OCI-LY1 (cell line): ENCODE data around the gene FYTTD1.

ENCODE experiments used
- H2AFZ ChIP-seq: fragments of 200-600 bp; sonication (generic), shearing (Covaris generic); 2 replicates; pipeline ENCODE4 v1.6.0; 2014; ENCODE audit warnings: antibody characterized with exemption, mild to moderate bottlenecking, low read length
- H3F3A ChIP-seq: fragments of 200-600 bp; sonication (generic), shearing (Covaris generic); 2 replicates; pipeline ENCODE4 v1.6.0; 2014; ENCODE audit warnings: mild to moderate bottlenecking, antibody characterized with exemption, low read length, moderate library complexity; ENCODE audit not compliant: insufficient read depth
- H3K27ac ChIP-seq: fragments of 200-600 bp; sonication (generic); 2 replicates; pipeline ENCODE4 v1.5.1; 2014; ENCODE audit warnings: low read length, mixed run types, mild to moderate bottlenecking, low read depth; ENCODE audit not compliant: poor library complexity, severe bottlenecking
- H3K27me3 ChIP-seq: fragments of 200-600 bp; sonication (generic); 2 replicates; pipeline ENCODE4 v1.6.0; 2014; ENCODE audit warnings: antibody characterized with exemption, mild to moderate bottlenecking, low read length, moderate library complexity; ENCODE audit not compliant: insufficient read depth
- H3K36me3 ChIP-seq: fragments of 200-600 bp; sonication (generic); 2 replicates; pipeline ENCODE4 v1.6.1; 2014; ENCODE audit warnings: mild to moderate bottlenecking, antibody characterized with exemption, low read length, moderate library complexity, mixed read lengths; ENCODE audit not compliant: insufficient read depth
- H3K4me1 ChIP-seq: fragments of 200-600 bp; sonication (generic); 2 replicates; pipeline ENCODE4 v1.5.1; 2014; ENCODE audit warnings: mild to moderate bottlenecking, low read length, moderate library complexity; ENCODE audit not compliant: insufficient read depth, severe bottlenecking
- H3K4me2 ChIP-seq: fragments of 200-600 bp; sonication (generic), shearing (Covaris generic); 2 replicates; pipeline ENCODE4 v1.6.1; 2014; ENCODE audit warnings: low read length
- H3K4me3 ChIP-seq: fragments of 200-600 bp; sonication (generic); 2 replicates; pipeline ENCODE4 v1.5.1; 2014; ENCODE audit warnings: low read length, low read depth, mild to moderate bottlenecking, mixed read lengths; ENCODE audit not compliant: poor library complexity, severe bottlenecking
- H3K79me2 ChIP-seq: fragments of 200-600 bp; shearing (Covaris generic); 2 replicates; pipeline ENCODE4 v1.6.1; 2016; ENCODE audit warnings: mixed run types, low read length, mixed read lengths; ENCODE audit not compliant: insufficient read depth
- H3K9ac ChIP-seq: fragments of 200-600 bp; sonication (generic), shearing (Covaris generic); 2 replicates; pipeline ENCODE4 v1.6.1; 2014; ENCODE audit warnings: mild to moderate bottlenecking, low read length, mixed read lengths
- H3K9me2 ChIP-seq: fragments of 200-600 bp; sonication (generic), shearing (Covaris generic); 2 replicates; pipeline ENCODE4 v1.6.1; 2014; ENCODE audit warnings: low read depth, mild to moderate bottlenecking, low read length, mixed read lengths
- H3K9me3 ChIP-seq: fragments of 200-600 bp; shearing (Covaris generic); 2 replicates; pipeline ENCODE4 v1.6.1; 2014; ENCODE audit warnings: low read length, mixed read lengths
- H4K20me1 ChIP-seq: fragments of 200-600 bp; sonication (generic), shearing (Covaris generic); 2 replicates; pipeline ENCODE4 v1.6.0; 2016; ENCODE audit warnings: mild to moderate bottlenecking, low read length; ENCODE audit not compliant: insufficient read depth
- CTCF ChIP-seq: fragments of 200-600 bp; sonication (generic), shearing (Covaris generic); IDR thresholded peaks from 2 replicates; pipeline ENCODE4 v1.5.1; 2017; ENCODE audit warnings: mild to moderate bottlenecking, antibody characterized with exemption, low read length, moderate library complexity, mixed read lengths
- EZH2 ChIP-seq: fragments of 200-600 bp; sonication (generic), shearing (Covaris generic); IDR thresholded peaks from 2 replicates; pipeline ENCODE4 v1.8.0; 2017; ENCODE audit warnings: borderline replicate concordance, mixed run types, mild to moderate bottlenecking, antibody characterized with exemption, low read length, moderate library complexity, mixed read lengths

Gene FYTTD1

GRCh38 chr3:197800379-197800778 is 50.7 kb downstream of the FYTTD1 start:
- Histone ChIP-seq H3F3A (0 out of 2 replicates have a peak, but pooled peaks cover 4% of the 10 kb centered on the region), H3K9ac (no peak overlapping the region), H3K9me3 (no peaks in the 10 kb centered on the region), H3K36me3 (0 out of 2 replicates have a peak, but pooled peaks cover 2% of the 10 kb centered on the region), H3K4me2 (no peak overlapping the region), H3K79me2 (peaks cover 89% of the 10 kb centered on the region), H3K4me3 (no peak overlapping the region), H4K20me1 (no peaks in the 10 kb centered on the region), H3K9me2 (no peaks in the 10 kb centered on the region), H3K27ac (peak overlapping the region; percentile 21), H3K27me3 (no peaks in the 10 kb centered on the region), H2AFZ (no peak overlapping the region), H3K4me1 (peaks cover 58% of the 10 kb centered on the region)
- TF ChIP-seq EZH2, result no peak
- no peak for TF ChIP-seq CTCF

GRCh38 chr3:197801891-197802778 is 52.5 kb downstream of the FYTTD1 start:
- H3K9me3 ChIP-seq, result no peaks in the 10 kb centered on the region
- H3K27me3 ChIP-seq, result no peaks in the 10 kb centered on the region
- 0 out of 2 replicates have a peak, but pooled peaks cover 2% of the 10 kb centered on the region for H3K36me3 ChIP-seq
- H3K9me2 ChIP-seq, result no peaks in the 10 kb centered on the region
- 0 out of 2 replicates have a peak, but pooled peaks cover 4% of the 10 kb centered on the region for H3F3A ChIP-seq
- TF ChIP-seq CTCF (peak; percentile 84), EZH2 (no peak)
- H3K79me2 ChIP-seq, result peaks cover 73% of the 10 kb centered on the region
- H3K9ac ChIP-seq, result peak overlapping the region; percentile 14; the same call in 1 of the 2 replicates
- peaks cover 43% of the 10 kb centered on the region for H3K4me1 ChIP-seq
- peak overlapping the region; percentile 4 for H3K4me3 ChIP-seq
- H3K4me2 ChIP-seq, result peak overlapping the region; percentile 17; the same call in 1 of the 2 replicates
- no peak overlapping the region for H2AFZ ChIP-seq
- H3K27ac ChIP-seq, result peak overlapping the region; percentile 73
- no peaks in the 10 kb centered on the region for H4K20me1 ChIP-seq

- peaks cover 35% of the 10 kb centered on the region for H3K4me1 ChIP-seq
- no peaks in the 10 kb centered on the region for H4K20me1 ChIP-seq
- no peak; the same call in 1 of the 2 replicates for TF ChIP-seq CTCF
- no peak for TF ChIP-seq EZH2
- no peaks in the 10 kb centered on the region for H3K27me3 ChIP-seq
- H3K9me3 ChIP-seq, result no peaks in the 10 kb centered on the region
- 0 out of 2 replicates have a peak, but pooled peaks cover 2% of the 10 kb centered on the region for H3K36me3 ChIP-seq
- no peaks in the 10 kb centered on the region for H3K9me2 ChIP-seq
- H2AFZ ChIP-seq, result no peak overlapping the region
- peak overlapping the region; percentile 73 for H3K27ac ChIP-seq
- H3K79me2 ChIP-seq, result peaks cover 70% of the 10 kb centered on the region
- peak overlapping the region; percentile 1; the same call in 1 of the 2 replicates for H3K9ac ChIP-seq
- no peak overlapping the region for H3K4me2 ChIP-seq
- H3F3A ChIP-seq, result 0 out of 2 replicates have a peak, but pooled peaks cover 4% of the 10 kb centered on the region
- no peak overlapping the region for H3K4me3 ChIP-seq
These were observed 53.2 kb downstream of the FYTTD1 start for GRCh38 chr3:197802779-197803459.
